Right lobe of liver (tissue), 6 donors: Measurements from ENCODE around the gene OR4S2. TPM values are rescaled to one million over a fixed set of nuclear protein-coding genes. Genes with fewer than 3 reads are reported as not detected.

Experiments used
- ATAC-seq, 4 donors: fragments of 200-7000 bp; cut with Tn5 transposase; one replicate each; pipeline ENCODE4 v1.9.1; 2020; ENCODE audit warnings: mild to moderate bottlenecking in 4 of 4, moderate library complexity in 4 of 4
- DNase-seq, 3 donors: peaks; one replicate each; pipeline ENCODE4 v3.0.0-alpha.2; 2020
- H3K27ac ChIP-seq, 3 donors: fragments of 200-600 bp; one replicate each; pipeline ENCODE4 v1.8.0; 2022
- H3K27me3 ChIP-seq, 2 donors: fragments of 200-600 bp; one replicate each; pipeline ENCODE4 v1.8.0; 2022
- H3K36me3 ChIP-seq, 4 donors: fragments of 200-600 bp; sonication (generic) in 1 of 4; one replicate each; pipeline versions ENCODE4 v1.5.1 to v1.8.0; 2017 to 2022; ENCODE audit warnings: control low read depth in 1 of 4
- H3K4me1 ChIP-seq, 4 donors: fragments of 200-600 bp; sonication (generic) in 1 of 4; one replicate each; pipeline versions ENCODE4 v1.5.1 to v1.8.0; 2017 to 2022; ENCODE audit warnings: control low read depth in 1 of 4
- H3K4me3 ChIP-seq, 3 donors: fragments of 200-600 bp; one replicate each; pipeline ENCODE4 v1.8.0; 2022
- H3K9me3 ChIP-seq, 4 donors: fragments of 200-600 bp; sonication (generic) in 1 of 4; one replicate each; pipeline versions ENCODE4 v1.5.1 to v1.8.0; 2017 to 2022; ENCODE audit warnings: control low read depth in 1 of 4
- POLR2A ChIP-seq: fragments of 450-650 bp; IDR thresholded peaks from one replicate; pipeline ENCODE4 v1.6.1; 2017; ENCODE audit warnings: antibody characterized with exemption, mild to moderate bottlenecking
- WGBS: methylation state at CpG from one replicate; pipeline ENCODE4 v1.1.6; 2018; ENCODE audit warnings: low coverage, low lambda C conversion rate; ENCODE audit not compliant: insufficient coverage; ENCODE audit errors: missing lambda C conversion rate; 5-methylcytosine and 5-hydroxymethylcytosine counted together
- intact Hi-C, 2 donors: fragments of 100-400 bp; cut with DNase I; formaldehyde crosslinking; loops; one replicate each; pipeline versions ENCODE4 v1.11.2 to v1.14.1; 2022
- total RNA-seq, 6 experiments: library from RNA; depleted of rRNA in 2 of 6; stranded (reverse); fragments of >200 nt in 2 of 6; fragmentation: NEBNext Ultra II Directional in 3 of 6; extraction: Animal tissue kit (Norgen Biotek cat#: 25700) in 3 of 6; gene quantifications; one replicate each; pipeline versions ENCODE4 v1.1.0 to v1.2.4, GENCODE V29; 2016 to 2023
- TF ChIP-seq, protein P1 (sequence below), 4 donors: fragments of 200-600 bp in 3 of 4; fragments of 450-650 bp in 1 of 4; IDR thresholded peaks; one replicate each; pipeline versions ENCODE4 v1.5.1 to v1.8.0; 2016 to 2022; ENCODE audit warnings: antibody characterized with exemption in 4 of 4, mild to moderate bottlenecking in 2 of 4
- donor health status: DM: no; HTN: yes; CAD: no.
- donor health status: DM: no; HTN: no; CAD: no.
- donor health status: DM: no; HTN: no; CAD: no.
- donor health status: DM: no; HTN: yes; CAD: no.
- donor health status: DM: no; HTN: yes; CAD: no.

OR4S2 gene
- total RNA-seq, 6 experiments from 2014 or later: not detected

GRCh38 chr11:55669376-55669775, 21.2 kb downstream of the OR4S2 start:
- DNase-seq (no peak), ATAC-seq (no peak)
- no peak overlapping the region for H3K4me3 ChIP-seq
- H3K9me3 ChIP-seq: no peaks in the 10 kb centered on the region
- intact Hi-C loops: no loop called here
- H3K36me3 ChIP-seq: no peaks in the 10 kb centered on the region
- no peak overlapping the region for H3K27ac ChIP-seq
- H3K4me1 ChIP-seq: no peaks in the 10 kb centered on the region
- TF ChIP-seq, protein P1, sequence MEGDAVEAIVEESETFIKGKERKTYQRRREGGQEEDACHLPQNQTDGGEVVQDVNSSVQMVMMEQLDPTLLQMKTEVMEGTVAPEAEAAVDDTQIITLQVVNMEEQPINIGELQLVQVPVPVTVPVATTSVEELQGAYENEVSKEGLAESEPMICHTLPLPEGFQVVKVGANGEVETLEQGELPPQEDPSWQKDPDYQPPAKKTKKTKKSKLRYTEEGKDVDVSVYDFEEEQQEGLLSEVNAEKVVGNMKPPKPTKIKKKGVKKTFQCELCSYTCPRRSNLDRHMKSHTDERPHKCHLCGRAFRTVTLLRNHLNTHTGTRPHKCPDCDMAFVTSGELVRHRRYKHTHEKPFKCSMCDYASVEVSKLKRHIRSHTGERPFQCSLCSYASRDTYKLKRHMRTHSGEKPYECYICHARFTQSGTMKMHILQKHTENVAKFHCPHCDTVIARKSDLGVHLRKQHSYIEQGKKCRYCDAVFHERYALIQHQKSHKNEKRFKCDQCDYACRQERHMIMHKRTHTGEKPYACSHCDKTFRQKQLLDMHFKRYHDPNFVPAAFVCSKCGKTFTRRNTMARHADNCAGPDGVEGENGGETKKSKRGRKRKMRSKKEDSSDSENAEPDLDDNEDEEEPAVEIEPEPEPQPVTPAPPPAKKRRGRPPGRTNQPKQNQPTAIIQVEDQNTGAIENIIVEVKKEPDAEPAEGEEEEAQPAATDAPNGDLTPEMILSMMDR (IDR thresholded peaks at IDR 0.05): no peak
- TF ChIP-seq POLR2A: no peak
- H3K27me3 ChIP-seq: no peaks in the 10 kb centered on the region
- WGBS: 42% methylated on average over 2 of the region's 2 CpGs

DNA sequence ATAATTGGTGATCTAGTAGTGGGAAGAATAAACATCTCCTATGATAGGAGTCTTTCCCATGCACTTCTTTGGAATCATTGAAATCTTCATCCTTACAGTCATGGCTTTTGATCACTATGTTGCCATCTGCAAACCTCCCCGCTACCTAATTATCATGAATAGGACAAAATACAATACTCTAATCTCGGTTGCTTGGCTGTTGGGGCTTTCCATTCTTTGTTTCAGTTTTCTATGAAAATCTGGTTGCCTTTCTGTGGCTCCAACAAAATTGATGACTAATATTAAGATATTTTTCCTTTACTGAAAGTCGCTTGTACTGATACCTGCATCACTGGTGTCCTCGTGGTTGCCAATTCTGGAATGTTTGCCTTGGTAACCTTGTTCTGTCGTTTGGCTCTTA, 25.7 kb downstream of the OR4S2 start:
- Histone ChIP-seq H3K4me3 (no peak overlapping the region), H3K9me3 (no peaks in the 10 kb centered on the region), H3K27ac (no peak overlapping the region), H3K27me3 (no peaks in the 10 kb centered on the region), H3K4me1 (no peaks in the 10 kb centered on the region), H3K36me3 (no peaks in the 10 kb centered on the region)
- DNase-seq (no peak), ATAC-seq (no peak)
- intact Hi-C loops: no loop called here
- TF ChIP-seq, protein P1 (IDR thresholded peaks at IDR 0.05): no peak
- no peak for TF ChIP-seq POLR2A
- 38% methylated on average over 5 of the region's 5 CpGs for WGBS

DNA sequence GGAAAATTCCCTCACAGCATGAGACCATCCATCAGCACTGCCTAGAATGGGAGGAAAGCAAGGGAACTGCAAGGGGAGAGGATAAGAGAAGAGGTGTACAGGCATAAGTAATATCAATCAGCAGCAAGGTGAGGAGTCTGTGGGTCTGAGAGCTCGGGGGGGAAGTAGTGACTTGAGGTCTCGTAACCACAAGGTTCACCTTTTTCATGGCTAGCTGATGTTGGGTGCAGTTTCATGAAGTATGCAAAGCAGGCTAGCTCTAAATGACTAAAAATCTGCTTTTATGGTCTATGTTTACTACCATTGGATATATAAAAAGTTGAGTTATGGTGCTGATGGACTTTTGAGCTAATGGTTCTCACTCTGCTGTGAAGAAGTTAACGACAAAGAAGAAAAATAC, 49.7 kb downstream of the OR4S2 start:
- TF ChIP-seq, protein P1 (IDR thresholded peaks at IDR 0.05): no peak
- TF ChIP-seq POLR2A: no peak
- intact Hi-C loops: no loop called here

DNA sequence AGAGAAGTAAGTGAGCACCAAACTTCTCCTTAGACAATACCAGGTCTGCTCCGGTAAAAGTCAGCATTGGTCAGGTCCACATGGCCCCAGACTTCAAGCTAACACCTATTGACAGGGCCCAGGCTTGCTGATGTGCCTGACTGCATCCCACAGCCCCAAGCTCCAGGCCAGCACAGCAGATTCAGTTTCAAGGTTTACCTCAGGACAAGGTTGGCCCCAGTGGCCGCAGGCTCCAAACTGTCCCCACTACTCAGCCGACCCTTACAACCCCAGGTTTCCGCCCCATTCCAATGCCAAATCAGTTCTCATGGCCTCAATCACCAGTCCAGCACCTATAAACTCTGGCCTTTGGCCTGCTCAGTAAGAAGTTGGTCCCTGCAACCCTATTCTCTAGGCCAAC, 53.3 kb downstream of the OR4S2 start:
- H3K4me3 ChIP-seq: no peak overlapping the region
- no peaks in the 10 kb centered on the region for H3K4me1 ChIP-seq
- no CpG with 5 or more reads among the region's 4 CpGs for WGBS
- no peaks in the 10 kb centered on the region for H3K27me3 ChIP-seq
- no peak overlapping the region for H3K27ac ChIP-seq
- no peaks in the 10 kb centered on the region for H3K36me3 ChIP-seq
- TF ChIP-seq, protein P1 (IDR thresholded peaks at IDR 0.05): no peak
- no peak for TF ChIP-seq POLR2A
- intact Hi-C loops: no loop called here
- DNase-seq (no peak), ATAC-seq (no peak)
- no peaks in the 10 kb centered on the region for H3K9me3 ChIP-seq

More for the DNA sequence above, 49.7 kb downstream of the OR4S2 start:
- H3K4me1 ChIP-seq: no peaks in the 10 kb centered on the region
- DNase-seq: no peak
- H3K27ac ChIP-seq: no peak overlapping the region
- no peak for ATAC-seq
- no peaks in the 10 kb centered on the region for H3K9me3 ChIP-seq
- H3K4me3 ChIP-seq: no peak overlapping the region
- H3K36me3 ChIP-seq: no peaks in the 10 kb centered on the region
- H3K27me3 ChIP-seq: no peaks in the 10 kb centered on the region
- 52% methylated on average over 3 of the region's 3 CpGs for WGBS

Other genes with a start within 250 kb of the OR4S2 start
- not detected for gene OR4C15, start 93.9 kb upstream of the OR4S2 start, total RNA-seq
- gene OR4C16, start 76.2 kb upstream of the OR4S2 start, total RNA-seq: not detected
- gene OR4C11, start 40.7 kb upstream of the OR4S2 start, total RNA-seq: not detected
- gene OR4P4, start 13.2 kb upstream of the OR4S2 start, total RNA-seq: not detected
- not detected for gene OR4C6, start 13.9 kb downstream of the OR4S2 start, total RNA-seq
- not detected for gene OR5D13, start 125.1 kb downstream of the OR4S2 start, total RNA-seq
- not detected for gene OR5D14, start 147.2 kb downstream of the OR4S2 start, total RNA-seq
- gene OR5L1, start 163.0 kb downstream of the OR4S2 start, total RNA-seq: not detected
- not detected for gene OR5D18, start 171.3 kb downstream of the OR4S2 start, total RNA-seq
- gene OR5L2, start 178.9 kb downstream of the OR4S2 start, total RNA-seq: not detected
- gene OR5D16, start 190.4 kb downstream of the OR4S2 start, total RNA-seq: not detected
- gene TRIM51, start 235.0 kb downstream of the OR4S2 start, total RNA-seq: not detected